Thoracic aorta (tissue), 2 donors: Measurements from ENCODE around the gene TRIM62. TPM values are rescaled to one million over a fixed set of nuclear protein-coding genes. Genes with fewer than 3 reads are reported as not detected.

Experiments
- ATAC-seq: fragments of 150-250 bp; one replicate; pipeline ENCODE4 v1.8.0; 2017; ENCODE audit warnings: low read depth; ENCODE audit not compliant: insufficient number of reproducible peaks, low FRiP score
- DNase-seq: peaks from one replicate; pipeline ENCODE4 v3.0.0-alpha.2; 2020; ENCODE audit warnings: low spot score
- H3K27ac ChIP-seq, 2 donors: fragments of 200-600 bp; sonication (generic); 1 replicate in 1 of 2; 2 replicates in 1 of 2; pipeline ENCODE4 v1.5.1; 2016; ENCODE audit warnings: mild to moderate bottlenecking in 2 of 2, moderate library complexity in 2 of 2
- H3K27me3 ChIP-seq: fragments of 200-600 bp; sonication (generic); replicated peaks from 2 replicates; pipeline ENCODE4 v1.6.0; 2016; ENCODE audit warnings: mild to moderate bottlenecking; ENCODE audit not compliant: insufficient read depth
- H3K36me3 ChIP-seq: fragments of 200-600 bp; sonication (generic); one replicate; pipeline ENCODE4 v1.5.1; 2016
- H3K4me1 ChIP-seq, 2 donors: fragments of 200-600 bp; sonication (generic); 1 replicate in 1 of 2; 2 replicates in 1 of 2; pipeline versions ENCODE4 v1.5.1 to v1.6.0; 2016; ENCODE audit warnings: low read depth in 2 of 2, mild to moderate bottlenecking in 1 of 2; ENCODE audit not compliant: control insufficient read depth in 1 of 2
- H3K4me3 ChIP-seq: fragments of 200-600 bp; sonication (generic); 2 replicates; pipeline ENCODE4 v1.5.1; 2016; ENCODE audit warnings: mild to moderate bottlenecking
- H3K9me3 ChIP-seq: fragments of 200-600 bp; sonication (generic); 2 replicates; pipeline ENCODE4 v1.5.1; 2016
- CTCF ChIP-seq: fragments of 200-600 bp; sonication (generic); IDR thresholded peaks from one replicate; pipeline ENCODE4 v1.5.1; 2019; ENCODE audit warnings: antibody characterized with exemption
- total RNA-seq, 2 donors: library from RNA; depleted of rRNA; stranded (reverse); fragments of >200 nt; gene quantifications; one replicate each; pipeline versions ENCODE4 v1.1.0 to v1.2.3, GENCODE V29; 2016

The TRIM62 gene
- total RNA-seq, 2 donors from 2014 or later = 13.0 to 14.0 TPM

DNA sequence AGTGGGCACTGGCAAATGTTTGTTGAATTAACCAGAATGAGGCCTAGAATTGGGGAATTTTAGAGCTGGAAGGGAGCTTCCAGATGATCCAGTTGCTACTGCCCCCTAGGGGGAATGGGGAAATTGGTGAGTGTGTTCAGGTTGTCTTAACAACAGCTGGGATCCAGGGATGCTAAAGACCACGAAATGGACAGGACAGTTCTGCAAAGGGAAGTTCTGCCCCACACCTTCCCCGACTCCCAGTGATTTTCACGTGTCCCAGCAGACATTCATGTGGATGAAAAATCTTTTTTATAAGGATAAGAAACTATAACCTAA is 33.9 kb downstream of the TRIM62 start:
- H3K27me3 ChIP-seq = no peaks in the 10 kb centered on the region
- no peaks in the 10 kb centered on the region for H3K9me3 ChIP-seq
- DNase-seq = no peak
- no peak overlapping the region for H3K27ac ChIP-seq
- ATAC-seq = no peak
- peaks cover 26% of the 10 kb centered on the region for H3K36me3 ChIP-seq
- H3K4me1 ChIP-seq = peaks cover 0 to 29% of the 10 kb centered on the region in 2 donors
- no peak for TF ChIP-seq CTCF
- H3K4me3 ChIP-seq = no peak overlapping the region

GRCh38 chr1:33147275-33147996 is 34.4 kb downstream of the TRIM62 start:
- Histone ChIP-seq H3K4me1 (peaks cover 0 to 29% of the 10 kb centered on the region in 2 donors), H3K27ac (no peak overlapping the region), H3K4me3 (no peak overlapping the region), H3K9me3 (no peaks in the 10 kb centered on the region), H3K27me3 (no peaks in the 10 kb centered on the region), H3K36me3 (peaks cover 26% of the 10 kb centered on the region)
- DNase-seq (no peak), ATAC-seq (no peak)
- TF ChIP-seq CTCF = no peak

DNA sequence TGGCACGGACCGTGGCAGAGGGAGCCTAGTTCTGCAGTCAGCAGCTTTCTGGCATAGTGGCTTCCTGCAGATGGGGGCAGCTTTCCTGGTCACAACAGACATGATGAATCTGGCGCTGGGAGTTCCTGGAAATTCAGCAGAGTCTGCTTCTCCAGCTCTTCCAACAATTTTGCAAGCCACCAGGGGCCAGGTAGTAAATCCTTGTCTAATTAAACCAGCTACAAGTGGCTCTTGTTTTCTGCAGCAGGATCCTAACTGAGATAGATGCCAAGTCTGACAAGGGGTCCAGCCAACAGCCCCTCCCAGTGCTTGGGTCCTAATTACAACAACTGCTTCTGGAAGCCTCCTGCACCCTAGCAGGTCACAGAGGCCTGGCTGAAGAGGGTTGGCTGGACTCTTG is 35.8 kb downstream of the TRIM62 start:
- H3K9me3 ChIP-seq = no peaks in the 10 kb centered on the region
- H3K36me3 ChIP-seq = peaks cover 26% of the 10 kb centered on the region
- ATAC-seq (no peak), DNase-seq (no peak)
- H3K27me3 ChIP-seq = no peaks in the 10 kb centered on the region
- no peak overlapping the region for H3K4me3 ChIP-seq
- H3K27ac ChIP-seq = no peak overlapping the region
- H3K4me1 ChIP-seq = peaks cover 0 to 22% of the 10 kb centered on the region in 2 donors
- no peak for TF ChIP-seq CTCF

DNA sequence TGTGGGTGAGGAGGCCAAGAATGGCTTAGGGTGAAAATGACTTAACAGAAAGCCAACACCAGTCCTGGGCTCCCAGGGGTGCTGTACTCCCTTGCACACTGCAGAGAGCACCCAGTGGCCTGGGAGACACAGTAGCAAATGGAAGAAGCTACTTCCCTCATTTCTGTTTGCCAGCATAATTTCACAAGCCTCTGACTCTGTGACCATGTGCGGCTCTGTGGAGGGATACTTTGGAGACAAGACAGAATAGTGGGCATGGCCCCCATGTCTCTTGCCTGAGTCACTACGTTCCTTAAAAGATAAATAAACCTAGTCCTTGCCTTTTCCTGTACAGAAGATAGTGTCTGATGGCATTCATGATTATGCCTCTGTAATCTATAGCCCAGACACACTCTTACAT is 38.1 kb downstream of the TRIM62 start:
- Histone ChIP-seq H3K4me1 (peaks cover 0 to 21% of the 10 kb centered on the region in 2 donors), H3K27ac (no peak overlapping the region), H3K36me3 (peaks cover 26% of the 10 kb centered on the region), H3K9me3 (no peaks in the 10 kb centered on the region), H3K4me3 (no peak overlapping the region), H3K27me3 (no peaks in the 10 kb centered on the region)
- ATAC-seq (no peak), DNase-seq (no peak)
- no peak for TF ChIP-seq CTCF

DNA sequence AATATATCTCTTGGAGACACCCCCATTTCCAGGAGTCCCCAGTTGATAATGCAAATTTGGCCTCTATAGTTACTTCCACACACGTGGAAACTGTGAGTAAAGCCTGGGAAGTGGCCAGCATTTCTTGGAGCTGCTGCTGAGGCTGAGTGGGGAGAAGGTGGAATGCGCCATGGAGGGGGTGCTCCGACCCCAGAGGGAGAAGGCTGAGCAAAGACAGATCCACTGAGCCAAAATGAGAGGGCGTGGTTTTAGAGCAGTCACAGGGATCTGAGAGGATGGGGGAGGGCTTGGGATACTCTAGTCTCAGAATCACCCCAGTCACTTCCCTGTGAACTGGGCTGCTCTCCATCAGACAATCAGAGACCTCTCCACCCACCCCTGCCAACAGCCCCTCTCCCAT is 38.7 kb downstream of the TRIM62 start:
- Histone ChIP-seq H3K27me3 (no peaks in the 10 kb centered on the region), H3K4me3 (no peak overlapping the region), H3K36me3 (peaks cover 26% of the 10 kb centered on the region), H3K9me3 (no peaks in the 10 kb centered on the region), H3K27ac (peak overlapping the region in 1 of 2 donors; percentile 20), H3K4me1 (peaks cover 0 to 21% of the 10 kb centered on the region in 2 donors)
- DNase-seq (no peak), ATAC-seq (no peak)
- no peak for TF ChIP-seq CTCF
